ENCODE measurements around the gene SURF1. TPM values are rescaled to one million over a fixed set of nuclear protein-coding genes. Genes with fewer than 3 reads are reported as not detected.
"Not testable (repeated sequence)": the region's sequence is repeated elsewhere in the genome, so short reads cannot be mapped to it uniquely, and the experiment has no call there.

Gene SURF1
- total RNA-seq, 1 donor from 2014 or later, result 40.8 TPM

DNA sequence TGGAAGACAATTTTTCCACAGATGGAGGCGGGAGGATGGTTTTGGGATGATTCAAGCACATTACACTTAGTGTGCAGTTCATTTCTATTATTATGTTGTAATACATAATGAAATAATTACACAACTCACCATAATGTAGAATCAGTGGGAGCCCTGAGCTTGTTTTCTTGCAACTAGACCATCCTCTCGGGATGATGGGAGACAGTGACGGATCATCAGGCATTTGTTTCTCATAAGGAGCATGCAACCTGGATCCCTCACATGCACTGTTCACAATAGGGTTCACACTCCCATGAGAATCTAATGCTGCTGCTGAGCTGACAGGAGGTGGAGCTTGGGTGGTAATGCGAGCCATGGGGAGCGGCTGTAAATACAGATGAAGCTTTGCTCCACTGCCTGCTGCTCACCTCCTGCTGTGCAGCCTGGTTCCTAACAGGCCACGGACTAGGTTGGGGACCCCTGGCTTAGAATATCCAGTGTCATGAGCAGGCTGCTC, 21.5 kb upstream of the SURF1 start:
- H3K9me3 Mint-ChIP-seq, result no peaks in the 10 kb centered on the region
- H3K27me3 Mint-ChIP-seq, result no peaks in the 10 kb centered on the region
- TF ChIP-seq, protein P1, sequence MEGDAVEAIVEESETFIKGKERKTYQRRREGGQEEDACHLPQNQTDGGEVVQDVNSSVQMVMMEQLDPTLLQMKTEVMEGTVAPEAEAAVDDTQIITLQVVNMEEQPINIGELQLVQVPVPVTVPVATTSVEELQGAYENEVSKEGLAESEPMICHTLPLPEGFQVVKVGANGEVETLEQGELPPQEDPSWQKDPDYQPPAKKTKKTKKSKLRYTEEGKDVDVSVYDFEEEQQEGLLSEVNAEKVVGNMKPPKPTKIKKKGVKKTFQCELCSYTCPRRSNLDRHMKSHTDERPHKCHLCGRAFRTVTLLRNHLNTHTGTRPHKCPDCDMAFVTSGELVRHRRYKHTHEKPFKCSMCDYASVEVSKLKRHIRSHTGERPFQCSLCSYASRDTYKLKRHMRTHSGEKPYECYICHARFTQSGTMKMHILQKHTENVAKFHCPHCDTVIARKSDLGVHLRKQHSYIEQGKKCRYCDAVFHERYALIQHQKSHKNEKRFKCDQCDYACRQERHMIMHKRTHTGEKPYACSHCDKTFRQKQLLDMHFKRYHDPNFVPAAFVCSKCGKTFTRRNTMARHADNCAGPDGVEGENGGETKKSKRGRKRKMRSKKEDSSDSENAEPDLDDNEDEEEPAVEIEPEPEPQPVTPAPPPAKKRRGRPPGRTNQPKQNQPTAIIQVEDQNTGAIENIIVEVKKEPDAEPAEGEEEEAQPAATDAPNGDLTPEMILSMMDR (conservative IDR thresholded peaks at IDR 0.05), result no peak
- no peak for DNase-seq (ENCODE audit: extremely low spot score, unreplicated experiment)
- no peak overlapping the region for H3K27ac Mint-ChIP-seq
- peak overlapping the region; percentile 55 for H3K4me3 Mint-ChIP-seq
- H3K4me1 Mint-ChIP-seq (ENCODE audit: unreplicated experiment), result peaks cover 7% of the 10 kb centered on the region
- H3K36me3 Mint-ChIP-seq, result peaks cover 4% of the 10 kb centered on the region

DNA sequence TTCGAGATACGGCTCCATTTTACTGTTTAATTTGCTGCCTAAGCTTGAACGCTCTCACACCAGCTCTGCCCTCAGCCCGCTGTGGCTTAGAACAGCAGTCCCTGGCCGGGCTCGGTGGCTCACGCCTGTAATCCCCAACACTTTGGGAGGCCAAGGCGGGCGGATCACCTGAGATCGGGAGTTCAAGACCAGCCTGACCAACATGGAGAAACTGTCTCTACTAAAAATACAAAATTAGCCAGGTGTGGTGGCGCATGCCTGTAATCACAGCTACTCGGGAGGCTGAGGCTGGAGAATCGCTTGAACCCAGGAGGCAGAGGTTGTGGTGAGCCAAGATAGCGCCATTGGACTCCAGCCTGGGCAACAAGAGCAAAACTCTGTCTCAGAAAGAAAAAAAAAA, 21.0 kb upstream of the SURF1 start:
- DNase-seq (ENCODE audit: extremely low spot score, unreplicated experiment); H3K27me3 Mint-ChIP-seq; H3K36me3 Mint-ChIP-seq; H3K9me3 Mint-ChIP-seq; H3K27ac Mint-ChIP-seq: not testable (repeated sequence)
- peak overlapping the region; percentile 82 for H3K4me3 Mint-ChIP-seq
- peaks cover 12% of the 10 kb centered on the region for H3K4me1 Mint-ChIP-seq (ENCODE audit: unreplicated experiment)

DNA sequence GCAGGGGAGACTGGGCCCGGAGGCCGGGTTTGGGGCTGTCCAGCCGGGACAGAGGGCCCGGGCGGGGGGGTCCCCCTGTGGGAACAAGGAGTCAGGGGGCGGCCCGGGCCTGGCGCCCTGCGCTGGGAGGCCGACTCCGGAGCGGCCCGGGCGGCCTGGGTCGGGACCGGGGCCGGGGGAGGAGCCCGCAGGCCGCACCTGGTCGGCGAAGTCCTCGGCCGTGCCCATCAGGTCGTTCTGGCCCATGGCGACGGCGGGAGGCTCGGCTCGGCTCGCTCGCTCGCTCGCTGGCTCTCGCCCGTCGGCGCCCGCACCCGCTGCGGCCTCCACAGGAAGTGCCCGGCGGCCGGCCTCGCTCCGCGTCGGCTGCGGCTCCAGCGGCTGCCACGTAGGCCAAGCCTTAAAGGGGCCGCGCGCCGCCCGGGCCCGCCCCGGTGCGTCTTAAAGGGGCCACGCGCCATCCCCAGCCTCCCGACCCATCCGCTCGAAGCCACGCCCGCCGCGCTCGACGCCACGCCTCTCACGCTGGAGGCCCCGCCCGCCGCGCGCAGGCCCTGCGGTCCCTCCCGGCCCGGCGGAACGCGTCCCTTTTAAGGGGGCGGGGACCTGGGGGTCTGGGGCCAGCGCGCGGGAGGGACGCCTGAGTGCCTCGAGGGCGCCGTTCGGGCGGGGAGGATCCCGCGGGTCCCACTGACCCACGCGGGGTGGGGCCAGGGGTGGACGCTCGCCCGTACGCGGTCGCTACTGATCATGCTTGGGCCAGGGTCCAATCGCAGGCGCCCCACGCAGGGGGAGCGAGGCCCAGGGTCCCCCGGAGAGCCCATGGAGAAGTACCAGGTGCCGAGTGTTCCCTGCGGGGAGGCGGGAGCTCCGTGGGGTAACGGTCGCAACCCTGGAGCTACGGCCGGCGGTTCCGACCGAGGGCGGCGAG, 19.7 kb upstream of the SURF1 start, which contains the start of the genes STKLD1 and SURF4:
Gene STKLD1, plus strand, starts transcription at position 643 of the 931 bp plus-strand sequence. Its CDS starts 108 bp downstream, at position 751.
Gene SURF4, minus strand, starts transcription at position 337 of the 931 bp plus-strand sequence. Its CDS starts 91 bp downstream, at position 246.
- DNase-seq (ENCODE audit: extremely low spot score, unreplicated experiment), result peak; percentile 97
- H3K27me3 Mint-ChIP-seq, result no peaks in the 10 kb centered on the region
- H3K9me3 Mint-ChIP-seq, result no peaks in the 10 kb centered on the region
- H3K27ac Mint-ChIP-seq, result peak within 1 kb of the TSS; percentile 99
- peaks cover 11% of the 10 kb centered on the region for H3K36me3 Mint-ChIP-seq
- TF ChIP-seq, protein P1 (conservative IDR thresholded peaks at IDR 0.05), result peak; percentile 40
- H3K4me3 Mint-ChIP-seq, result peak within 1 kb of the TSS; percentile 99
- H3K4me1 Mint-ChIP-seq (ENCODE audit: unreplicated experiment), result peaks cover 24% of the 10 kb centered on the region

DNA sequence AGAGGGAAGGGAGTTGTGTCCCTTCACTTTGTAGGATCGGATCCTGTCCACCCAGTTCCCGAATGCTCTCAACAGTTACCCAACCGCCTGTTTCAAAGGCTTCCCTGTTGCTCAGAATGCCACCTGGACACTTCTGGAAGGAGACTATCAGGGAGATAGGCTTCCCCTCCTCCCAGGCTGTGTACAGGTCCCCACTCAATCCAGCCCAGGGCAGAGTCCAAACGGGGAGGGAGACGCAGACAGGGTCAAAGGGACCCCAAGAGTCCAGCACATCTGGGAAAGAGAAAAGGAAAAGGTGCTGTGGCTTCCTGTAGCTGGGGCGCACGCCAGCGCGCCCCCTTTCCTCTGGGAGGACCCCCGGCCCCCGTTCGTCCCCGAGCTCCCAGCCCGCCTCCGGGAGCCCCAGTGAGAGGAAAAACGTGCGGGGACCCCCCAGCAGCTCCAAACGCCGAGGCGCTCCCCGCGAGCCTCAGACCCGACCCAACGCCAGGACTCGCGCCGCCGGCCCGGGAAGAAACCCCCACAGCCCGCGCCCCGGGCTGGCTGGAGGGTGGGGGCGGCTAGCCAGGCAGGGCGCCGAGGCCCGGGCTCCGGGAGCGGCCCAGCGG, 18.9 kb upstream of the SURF1 start:
- TF ChIP-seq, protein P1 (conservative IDR thresholded peaks at IDR 0.05), result no peak
- peak overlapping the region; percentile 99 for H3K27ac Mint-ChIP-seq
- DNase-seq (ENCODE audit: extremely low spot score, unreplicated experiment), result no peak
- H3K36me3 Mint-ChIP-seq, result peaks cover 14% of the 10 kb centered on the region
- peaks cover 31% of the 10 kb centered on the region for H3K4me1 Mint-ChIP-seq (ENCODE audit: unreplicated experiment)
- no peaks in the 10 kb centered on the region for H3K9me3 Mint-ChIP-seq
- H3K4me3 Mint-ChIP-seq, result peak overlapping the region; percentile 99
- no peaks in the 10 kb centered on the region for H3K27me3 Mint-ChIP-seq

DNA sequence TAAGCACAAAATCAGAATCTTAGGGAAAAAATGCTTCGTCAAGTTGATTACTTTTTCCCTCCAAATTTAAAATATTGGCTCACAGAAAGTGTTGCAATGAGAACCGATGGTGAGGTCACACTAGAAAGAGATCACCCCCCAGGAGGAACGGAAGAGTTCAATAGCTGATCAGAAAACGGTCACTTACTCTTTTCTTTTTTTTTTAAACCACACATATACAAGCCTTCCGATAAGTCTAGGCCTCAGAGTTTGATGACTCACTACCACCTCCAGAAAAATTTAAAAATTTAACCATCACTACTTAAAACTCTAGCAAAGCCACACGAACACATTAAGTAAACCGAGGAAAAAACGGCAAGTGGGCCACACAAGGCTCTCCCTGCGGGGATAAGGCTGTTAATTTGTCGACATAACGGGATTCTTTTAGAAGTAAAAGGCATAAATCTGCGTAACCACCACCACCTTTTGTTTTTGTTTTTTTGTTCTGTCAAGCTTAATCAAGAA, 18.4 kb upstream of the SURF1 start:
- Mint-ChIP-seq H3K9me3 (no peaks in the 10 kb centered on the region), H3K27ac (peak overlapping the region; percentile 99), H3K27me3 (no peaks in the 10 kb centered on the region), H3K4me1 (ENCODE audit: unreplicated experiment) (peaks cover 37% of the 10 kb centered on the region), H3K4me3 (peak overlapping the region; percentile 99), H3K36me3 (peaks cover 15% of the 10 kb centered on the region)
- TF ChIP-seq, protein P1 (conservative IDR thresholded peaks at IDR 0.05), result no peak
- DNase-seq (ENCODE audit: extremely low spot score, unreplicated experiment), result no peak
